Ovary (tissue), 9 donors: Measurements from ENCODE around the gene RAB27A. TPM values are rescaled to one million over a fixed set of nuclear protein-coding genes. Genes with fewer than 3 reads are reported as not detected.

ENCODE experiments used
- DNase-seq, 5 donors: peaks; one replicate each; pipeline ENCODE4 v3.0.0-alpha.2; 2019 to 2020
- H3K27ac ChIP-seq, 2 donors: fragments of 200-600 bp; one replicate each; pipeline versions ENCODE4 v1.5.1 to v1.8.0; 2019 to 2022
- H3K27me3 ChIP-seq: fragments of 200-600 bp; one replicate; pipeline ENCODE4 v1.8.0; 2022
- H3K36me3 ChIP-seq: fragments of 200-600 bp; sonication (generic); one replicate; pipeline ENCODE4 v1.5.1; 2019
- H3K4me1 ChIP-seq: one replicate; pipeline ENCODE4 v1.8.1; 2013; ENCODE audit warnings: mild to moderate bottlenecking, moderate library complexity; ENCODE audit not compliant: insufficient read depth
- H3K4me3 ChIP-seq: fragments of 200-600 bp; sonication (generic); one replicate; pipeline ENCODE4 v1.5.1; 2017
- H3K9me3 ChIP-seq, 2 donors: fragments of 200-600 bp in 1 of 2; sonication (generic) in 1 of 2; one replicate each; pipeline versions ENCODE4 v1.5.1 to v1.8.1; 2013 to 2019; ENCODE audit warnings: mild to moderate bottlenecking in 1 of 2, moderate library complexity in 1 of 2
- CTCF ChIP-seq, 3 donors: fragments of 450-650 bp in 2 of 3; fragments of 200-600 bp in 1 of 3; IDR thresholded peaks; one replicate each; pipeline versions ENCODE4 v1.5.1 to v1.8.0; 2016 to 2022; ENCODE audit warnings: antibody characterized with exemption in 3 of 3, mild to moderate bottlenecking in 1 of 3
- EP300 ChIP-seq: sonication (generic); formaldehyde crosslinking; IDR thresholded peaks from one replicate; pipeline ENCODE4 v1.6.1; 2017; ENCODE audit warnings: antibody characterized with exemption
- POLR2A ChIP-seq: fragments of 450-650 bp; IDR thresholded peaks from one replicate; pipeline ENCODE4 v1.6.1; 2017; ENCODE audit warnings: antibody characterized with exemption, mild to moderate bottlenecking, moderate library complexity
- WGBS, 3 donors: extraction: QIAGEN DNeasy Blood & Tissue Kit in 1 of 3; methylation state at CpG; one replicate each; pipeline versions ENCODE4 v1.1.5 to v1.1.7; 2013 to 2017; 5-methylcytosine and 5-hydroxymethylcytosine counted together
- intact Hi-C, 4 donors: fragments of 100-400 bp; cut with DNase I; formaldehyde crosslinking; loops; one replicate each; pipeline versions ENCODE4 v1.11.0 to v1.15.1; 2022 to 2023
- polyA plus RNA-seq, 2 donors: library from polyadenylated mRNA; stranded (reverse); fragments of 200-250 nt in 1 of 2; fragments of 350-450 nt in 1 of 2; fragmentation: Illumina TruSeq in 1 of 2; extraction: RNeasy Lipid Tissue Mini Kit (QIAGEN cat#74804) in 1 of 2; gene quantifications; one replicate each; pipeline ENCODE4 v1.2.3, GENCODE V29; 2013 to 2014
- total RNA-seq, 7 donors: library from RNA; depleted of rRNA in 2 of 7; stranded (reverse); fragments of >200 nt in 2 of 7; fragmentation: NEBNext Ultra II Directional in 3 of 7; extraction: Animal tissue kit (Norgen Biotek cat#: 25700) in 3 of 7; gene quantifications; one replicate each; pipeline versions ENCODE4 v1.1.0 to v1.2.4, GENCODE V29; 2016 to 2023
- donor health status: DM: no; HTN: no; CAD: no; lungs with moderate emphysema.
- donor health status: DM: no; HTN: no; CAD: no.
- donor health status: Bipolar disorder and iron deficiency.
- donor health status: DM: yes; HTN: yes; CAD: no.
- donor health status: DM: no; HTN: no; CAD: no.
- donor health status: DM: yes; HTN: yes; CAD: no.

RAB27A gene
- total and polyA plus RNA-seq, 9 donors, result 5.8 to 38.0 (median 12.1) TPM

GRCh38 chr15:55334371-55334770 lies 44.8 kb upstream of the RAB27A start:
- Histone ChIP-seq H3K36me3 (no peaks in the 10 kb centered on the region), H3K27ac (no peak overlapping the region), H3K9me3 (no peaks in the 10 kb centered on the region), H3K4me1 (no peaks in the 10 kb centered on the region), H3K27me3 (no peaks in the 10 kb centered on the region), H3K4me3 (no peak overlapping the region)
- intact Hi-C loops, result no loop called here
- WGBS, 3 donors, result 86 to 95% (median 94%) methylated on average over 5 of the region's 5 CpGs
- TF ChIP-seq CTCF (IDR thresholded peaks at IDR 0.05) (no peak), POLR2A (no peak), EP300 (no peak)
- DNase-seq, result no peak

GRCh38 chr15:55327387-55327786 lies 37.8 kb upstream of the RAB27A start:
- no peak for TF ChIP-seq POLR2A
- TF ChIP-seq CTCF (IDR thresholded peaks at IDR 0.05), result no peak
- no peak for TF ChIP-seq EP300
- H3K27me3 ChIP-seq, result no peaks in the 10 kb centered on the region
- WGBS, 3 donors, result 77 to 88% (median 79%) methylated on average over 1 of the region's 1 CpG
- DNase-seq, result no peak
- no peak overlapping the region for H3K27ac ChIP-seq
- H3K9me3 ChIP-seq, result no peaks in the 10 kb centered on the region
- H3K36me3 ChIP-seq, result no peaks in the 10 kb centered on the region
- no peak overlapping the region for H3K4me3 ChIP-seq
- intact Hi-C loops, result no loop called here
- no peaks in the 10 kb centered on the region for H3K4me1 ChIP-seq

- intact Hi-C loops, result no loop called here
- Histone ChIP-seq H3K4me3 (no peak overlapping the region), H3K27ac (no peak overlapping the region)
These were observed 32.9 kb upstream of the RAB27A start for GRCh38 chr15:55322467-55322866.

GRCh38 chr15:55320963-55321362 lies 31.4 kb upstream of the RAB27A start:
- no peak for DNase-seq
- TF ChIP-seq CTCF (IDR thresholded peaks at IDR 0.05) (no peak), EP300 (no peak), POLR2A (no peak)
- peaks cover 4% of the 10 kb centered on the region for H3K4me1 ChIP-seq
- H3K27ac ChIP-seq, result no peak overlapping the region
- no peak overlapping the region for H3K4me3 ChIP-seq
- intact Hi-C loops, result no loop called here
- no peaks in the 10 kb centered on the region for H3K9me3 ChIP-seq
- 85 to 95% (median 91%) methylated on average over 1 of the region's 1 CpG for WGBS, 3 donors
- H3K36me3 ChIP-seq, result no peaks in the 10 kb centered on the region
- no peaks in the 10 kb centered on the region for H3K27me3 ChIP-seq

More at GRCh38 chr15:55322467-55322866, 32.9 kb upstream of the RAB27A start:
- 80 to 84% (median 82%) methylated on average over 5 of the region's 5 CpGs for WGBS, 3 donors
- no peak for DNase-seq
- Histone ChIP-seq H3K27me3 (no peaks in the 10 kb centered on the region), H3K36me3 (no peaks in the 10 kb centered on the region), H3K9me3 (no peaks in the 10 kb centered on the region), H3K4me1 (peaks cover 4% of the 10 kb centered on the region)
- no peak for TF ChIP-seq POLR2A

- WGBS, 3 donors, result 27 to 35% (median 28%) methylated on average over 2 of the region's 2 CpGs
- TF ChIP-seq CTCF (IDR thresholded peaks at IDR 0.05) (no peak), POLR2A (no peak), EP300 (no peak)
- H3K4me3 ChIP-seq, result no peak overlapping the region
- no peak overlapping the region for H3K27ac ChIP-seq
- intact Hi-C loops, result no loop called here
- H3K4me1 ChIP-seq, result peaks cover 4% of the 10 kb centered on the region
- H3K27me3 ChIP-seq, result no peaks in the 10 kb centered on the region
- H3K36me3 ChIP-seq, result no peaks in the 10 kb centered on the region
- DNase-seq, result no peak
- H3K9me3 ChIP-seq, result no peaks in the 10 kb centered on the region
These were observed 30.6 kb upstream of the RAB27A start for GRCh38 chr15:55320238-55320550.
